ENCODE measurements around the gene CORO1C. TPM values are rescaled to one million over a fixed set of nuclear protein-coding genes. Genes with fewer than 3 reads are reported as not detected.

CORO1C gene
- total RNA-seq, 1 donor from 2014 or later = 157 TPM

DNA sequence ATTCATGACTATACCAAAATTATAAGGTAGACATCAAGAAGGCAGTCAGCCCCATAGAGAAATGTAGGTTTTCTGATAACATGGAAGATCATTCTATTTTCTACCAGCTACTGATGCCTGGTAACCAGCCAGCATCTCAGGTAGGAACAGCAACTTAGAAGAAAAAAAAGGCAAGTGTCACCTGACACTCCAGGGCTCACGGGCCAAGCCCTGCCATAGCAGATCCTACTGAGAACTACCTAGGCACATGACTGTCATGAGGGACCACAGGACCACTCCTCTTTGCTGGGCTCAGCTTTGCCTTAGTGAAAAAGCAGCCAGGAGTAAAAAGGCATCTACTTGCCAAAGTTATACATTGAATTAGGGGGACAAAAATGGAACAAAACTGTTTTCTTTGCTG is 33.4 kb downstream of the CORO1C start:
- no peak for DNase-seq (ENCODE audit: low read depth in 2 of 2)

DNA sequence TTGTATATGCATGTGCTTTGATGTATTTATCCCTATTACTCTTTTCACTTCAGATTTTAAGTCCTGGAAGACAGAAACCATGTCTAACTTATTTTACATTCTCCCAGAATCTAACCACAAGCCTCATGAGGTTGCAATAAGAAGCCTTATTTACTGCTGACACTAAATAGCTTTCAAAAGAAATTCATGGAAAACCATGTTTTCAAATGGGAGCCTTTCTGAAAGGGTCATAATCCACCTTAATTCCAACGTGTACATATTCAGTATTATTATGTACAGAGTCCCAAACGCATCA is 34.4 kb downstream of the CORO1C start:
- DNase-seq (ENCODE audit: low read depth in 2 of 2) = no peak

- DNase-seq (ENCODE audit: low read depth in 2 of 2) = peak in 1 of 2 donors; percentile 71
Observed at GRCh38 chr12:108696111-108696995, 35.0 kb downstream of the CORO1C start.

DNA sequence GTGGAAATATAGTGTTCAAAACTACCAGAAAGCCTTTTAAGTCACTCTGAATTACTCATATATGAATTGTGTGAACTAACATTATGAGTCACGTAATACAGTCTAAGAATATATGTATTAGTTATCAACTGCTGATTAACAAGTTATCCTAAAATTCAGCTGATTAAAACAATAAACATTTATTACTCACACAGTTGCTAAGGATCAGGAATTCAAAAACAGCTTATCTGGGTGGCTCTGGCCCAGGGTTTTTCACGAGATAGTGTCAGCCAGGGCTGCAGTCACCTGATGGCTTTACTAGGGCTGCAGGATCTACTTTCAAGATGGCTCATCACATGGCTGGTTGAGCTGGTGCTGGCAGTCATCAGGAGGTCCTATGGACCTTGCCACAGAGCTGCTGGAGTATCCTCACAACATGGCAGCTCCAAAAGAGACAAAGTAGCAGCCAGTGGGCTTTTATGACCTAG is 36.5 kb downstream of the CORO1C start:
- DNase-seq (ENCODE audit: low read depth in 2 of 2) = peak in 1 of 2 donors; percentile 40

DNA sequence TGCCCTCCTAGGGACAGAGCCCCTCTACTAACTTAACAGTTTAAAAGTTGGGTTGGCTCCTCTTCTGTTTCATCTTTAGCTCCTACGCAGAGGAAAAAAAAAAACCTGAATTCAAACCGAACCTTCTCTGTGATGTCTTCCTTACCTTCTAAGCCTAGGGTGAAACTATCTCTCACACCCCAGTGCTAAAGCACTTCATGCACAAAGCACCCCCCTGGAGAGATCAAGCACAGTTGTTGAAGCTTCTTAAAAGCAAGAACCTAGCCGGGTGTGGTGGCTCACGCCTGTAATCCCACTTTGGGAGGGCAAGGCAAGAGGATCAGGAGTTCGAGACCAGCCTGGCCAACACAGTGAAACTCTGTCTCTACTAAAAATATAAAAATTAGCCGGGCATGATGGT is 37.6 kb downstream of the CORO1C start:
- no peak for DNase-seq (ENCODE audit: low read depth in 2 of 2)

- no peak for DNase-seq (ENCODE audit: low read depth in 2 of 2)
Observed at GRCh38 chr12:108693186-108693730, 38.1 kb downstream of the CORO1C start.

DNA sequence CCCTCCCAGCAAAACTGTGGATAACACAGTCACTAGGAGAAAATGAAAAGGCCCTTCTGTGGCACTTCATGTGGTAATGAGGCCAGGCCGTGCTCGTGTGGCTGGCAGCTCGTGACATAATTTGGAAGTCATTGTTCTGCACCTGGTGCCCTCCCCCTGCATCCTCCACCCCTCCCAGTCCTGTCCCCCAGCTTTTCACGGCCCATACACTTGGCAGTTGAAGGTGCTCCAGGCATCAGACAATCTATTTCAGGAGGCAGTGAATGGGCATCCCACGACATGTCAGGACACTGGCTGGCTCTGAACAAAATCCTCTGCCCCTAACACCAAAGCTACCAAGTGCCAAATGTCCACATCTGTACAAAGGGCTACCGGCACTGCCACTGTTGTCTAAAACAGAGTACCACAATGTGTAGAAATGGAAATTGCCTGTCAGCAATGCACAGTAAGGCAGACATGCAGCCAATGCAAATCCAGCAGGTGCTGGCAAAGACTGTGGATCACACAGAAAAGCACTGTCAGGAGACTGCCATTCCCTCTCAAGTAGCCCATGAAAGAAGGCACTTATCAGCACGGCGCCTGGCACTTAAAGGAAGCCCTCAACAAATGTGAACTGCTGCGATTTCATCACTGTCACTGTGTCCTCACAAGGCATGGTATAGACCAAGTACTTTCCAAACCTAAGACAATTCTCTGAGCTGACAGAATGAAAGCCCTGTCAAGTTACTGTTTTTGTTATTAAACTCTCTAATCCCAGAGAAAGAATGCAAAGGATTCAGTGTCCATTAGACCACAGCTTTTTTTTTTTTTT is 39.1 kb downstream of the CORO1C start:
- peak; percentile 27 to 74 for DNase-seq (ENCODE audit: low read depth in 2 of 2)

DNA sequence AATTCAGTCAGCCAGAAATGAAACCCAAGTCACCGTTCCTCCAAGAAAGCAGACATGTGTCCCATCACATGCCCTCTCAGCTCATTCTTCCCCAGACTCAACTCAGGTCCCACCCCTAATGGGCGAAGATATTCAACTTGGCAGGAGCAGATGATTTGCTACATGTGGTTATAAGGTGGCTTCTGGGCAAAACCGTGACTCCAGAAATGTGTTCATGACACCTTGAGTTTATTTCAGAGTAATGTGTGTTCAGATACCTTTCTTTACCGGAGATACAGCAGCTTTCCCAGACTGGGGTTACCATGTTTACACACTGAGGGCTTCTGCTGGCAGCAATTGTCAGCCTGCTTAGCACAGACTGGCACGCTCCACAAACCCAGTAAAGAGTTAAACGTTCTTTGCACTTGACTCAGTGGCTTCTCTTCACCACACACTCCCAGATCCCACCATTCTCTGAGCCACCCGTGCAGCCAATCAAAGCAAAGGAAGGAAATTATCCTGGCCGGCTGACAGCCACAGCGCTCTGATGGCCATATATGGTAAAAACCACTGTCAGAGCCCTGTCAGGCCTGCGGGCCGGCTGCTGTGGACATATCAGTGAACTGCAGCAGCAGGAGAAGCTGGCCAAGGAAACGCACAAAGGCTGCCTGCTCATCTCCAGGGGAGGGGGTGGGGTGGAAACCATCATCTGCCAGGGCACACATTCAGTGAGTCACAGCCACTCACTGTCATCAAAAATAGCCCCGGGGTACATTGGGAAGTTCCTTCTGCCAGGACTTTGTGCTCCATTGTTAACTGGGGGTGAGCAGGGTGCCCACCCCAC is 39.9 kb downstream of the CORO1C start:
- DNase-seq (ENCODE audit: low read depth in 2 of 2) = peak; percentile 99

GRCh38 chr12:108690542-108691174 is 40.7 kb downstream of the CORO1C start:
- no peak for DNase-seq (ENCODE audit: low read depth in 2 of 2)

- no peak for DNase-seq (ENCODE audit: low read depth in 2 of 2)
Observed at GRCh38 chr12:108690191-108690518, 41.2 kb downstream of the CORO1C start.

- DNase-seq (ENCODE audit: low read depth in 2 of 2) = peak; percentile 86 to 91
Observed at GRCh38 chr12:108689314-108690190, 41.8 kb downstream of the CORO1C start.

GRCh38 chr12:108686780-108687179 is 44.5 kb downstream of the CORO1C start:
- no peak for DNase-seq (ENCODE audit: low read depth in 2 of 2)

DNA sequence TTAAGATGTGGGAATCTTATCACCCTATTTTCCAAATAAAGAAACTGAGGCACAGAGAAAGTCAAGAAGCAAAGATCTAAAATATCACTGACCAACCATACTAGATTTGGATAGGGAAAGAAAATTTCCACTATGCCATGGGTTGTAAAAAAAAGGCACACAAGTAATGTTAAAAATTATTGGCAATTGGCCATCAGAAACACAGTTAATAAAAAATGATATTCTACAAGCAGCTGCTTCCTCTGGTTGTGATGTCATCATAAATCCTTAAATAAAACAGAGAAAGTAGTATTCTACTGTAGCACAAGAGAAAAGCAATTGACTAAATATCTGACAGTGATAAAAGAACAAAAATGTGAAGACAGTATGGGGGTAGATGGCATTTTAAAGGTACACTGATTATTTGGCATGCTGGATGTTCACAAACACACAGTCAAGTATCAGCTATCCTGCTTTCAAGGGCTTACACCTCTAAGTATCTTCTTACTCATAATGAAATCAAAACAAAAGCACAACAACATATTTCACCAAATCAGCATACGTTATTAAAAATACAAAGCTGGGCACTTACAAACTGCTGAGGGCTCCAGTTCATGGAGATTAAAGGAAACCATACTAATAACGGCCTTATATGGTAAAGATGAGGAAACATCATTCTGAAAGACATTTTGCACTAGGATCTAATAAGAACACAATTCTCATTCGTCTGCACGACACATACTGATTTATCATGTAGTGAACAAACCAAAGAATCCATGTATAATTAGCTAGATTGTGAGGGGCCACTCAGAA is 45.7 kb downstream of the CORO1C start:
- DNase-seq (ENCODE audit: low read depth in 2 of 2) = peak; percentile 89 to 92

DNA sequence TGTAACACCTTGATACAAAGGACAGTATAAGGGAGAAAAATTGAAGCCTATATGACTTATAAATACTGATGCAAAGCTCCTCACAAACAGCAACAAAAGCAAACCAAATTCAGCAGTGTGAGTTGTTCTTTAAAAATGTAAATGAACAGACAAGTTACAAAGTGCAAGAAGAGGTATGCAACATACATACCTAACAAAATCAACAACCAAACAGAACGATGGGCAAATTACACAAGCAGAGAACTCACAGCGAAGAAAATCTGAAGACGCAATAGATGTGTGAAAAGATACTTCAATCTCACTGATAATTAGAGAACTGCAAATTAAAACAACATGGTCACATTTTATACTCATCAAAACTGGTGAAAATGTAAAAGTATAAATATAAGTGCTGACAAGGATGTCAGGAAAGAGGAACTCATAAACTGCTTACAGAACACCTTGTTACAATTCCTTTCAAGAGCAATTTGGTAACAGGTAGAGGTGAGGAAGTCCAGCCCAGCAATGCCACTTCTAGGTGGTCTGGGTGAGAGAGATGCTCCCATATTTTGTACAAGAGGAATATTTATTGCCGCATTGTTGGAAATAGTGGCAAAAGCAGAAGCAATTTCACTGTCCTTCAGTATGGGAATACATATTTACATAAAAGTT is 47.3 kb downstream of the CORO1C start:
- DNase-seq (ENCODE audit: low read depth in 2 of 2) = no peak

DNA sequence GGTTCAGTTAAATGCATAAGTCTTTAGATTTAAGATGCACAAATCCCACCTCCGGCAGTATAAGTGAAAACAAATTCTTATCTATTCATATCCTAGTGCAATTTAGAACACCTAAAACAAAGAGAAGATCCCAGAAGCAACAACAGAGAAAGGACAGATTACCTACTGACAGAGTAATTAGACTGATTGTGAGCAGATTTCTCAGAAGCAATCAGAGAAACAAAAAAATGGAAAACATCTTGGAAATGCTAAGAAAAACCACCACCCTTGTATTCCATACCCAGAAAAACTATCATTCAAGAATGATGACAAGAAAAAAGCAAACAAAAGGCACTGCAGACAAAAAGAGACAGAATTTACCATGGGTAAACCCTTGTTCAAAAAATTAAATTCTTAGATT is 50.0 kb downstream of the CORO1C start:
- no peak for DNase-seq (ENCODE audit: low read depth in 2 of 2)

GRCh38 chr12:108679106-108679681 is 52.1 kb downstream of the CORO1C start:
- no peak for DNase-seq (ENCODE audit: low read depth in 2 of 2)

GRCh38 chr12:108678104-108678730 is 53.1 kb downstream of the CORO1C start:
- no peak for DNase-seq (ENCODE audit: low read depth in 2 of 2)

- no peak for DNase-seq (ENCODE audit: low read depth in 2 of 2)
Observed at GRCh38 chr12:108677381-108677780, 53.9 kb downstream of the CORO1C start.

Data from lung microvascular endothelial cell (primary cell).